GM12873 (cell line): Measurements from ENCODE around the gene PIGR.

Source experiments
- CTCF ChIP-seq: IDR thresholded peaks from 2 replicates; pipeline ENCODE4 v1.5.1; 2012; ENCODE audit warnings: low read depth, mild to moderate bottlenecking, moderate library complexity, low read length, control low read depth; ENCODE audit not compliant: insufficient read depth; ENCODE audit errors: missing control alignments

The PIGR gene

GRCh38 chr1:206953126-206953525 is 6.9 kb upstream of the PIGR start:
- TF ChIP-seq CTCF, result no peak

DNA sequence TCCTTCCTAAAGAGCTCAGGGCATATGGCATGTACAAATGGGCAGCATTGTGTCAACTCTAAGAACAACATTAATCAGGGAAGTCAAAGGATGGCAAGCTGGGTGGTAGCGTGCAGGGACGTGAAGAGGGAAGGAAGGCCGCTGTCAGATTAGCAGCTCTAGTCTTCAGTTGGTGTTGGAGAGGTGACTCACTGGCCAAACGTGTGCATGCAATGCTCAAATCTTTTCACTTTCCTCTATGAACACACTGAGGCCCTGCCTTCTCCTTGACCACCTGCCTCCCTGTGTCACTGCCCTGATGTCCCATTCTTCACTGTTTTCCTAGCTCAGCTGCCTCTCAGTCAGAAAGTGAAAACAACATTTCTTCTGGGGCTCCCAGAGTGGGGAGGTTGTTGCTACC is 5.9 kb upstream of the PIGR start:
- no peak for TF ChIP-seq CTCF

DNA sequence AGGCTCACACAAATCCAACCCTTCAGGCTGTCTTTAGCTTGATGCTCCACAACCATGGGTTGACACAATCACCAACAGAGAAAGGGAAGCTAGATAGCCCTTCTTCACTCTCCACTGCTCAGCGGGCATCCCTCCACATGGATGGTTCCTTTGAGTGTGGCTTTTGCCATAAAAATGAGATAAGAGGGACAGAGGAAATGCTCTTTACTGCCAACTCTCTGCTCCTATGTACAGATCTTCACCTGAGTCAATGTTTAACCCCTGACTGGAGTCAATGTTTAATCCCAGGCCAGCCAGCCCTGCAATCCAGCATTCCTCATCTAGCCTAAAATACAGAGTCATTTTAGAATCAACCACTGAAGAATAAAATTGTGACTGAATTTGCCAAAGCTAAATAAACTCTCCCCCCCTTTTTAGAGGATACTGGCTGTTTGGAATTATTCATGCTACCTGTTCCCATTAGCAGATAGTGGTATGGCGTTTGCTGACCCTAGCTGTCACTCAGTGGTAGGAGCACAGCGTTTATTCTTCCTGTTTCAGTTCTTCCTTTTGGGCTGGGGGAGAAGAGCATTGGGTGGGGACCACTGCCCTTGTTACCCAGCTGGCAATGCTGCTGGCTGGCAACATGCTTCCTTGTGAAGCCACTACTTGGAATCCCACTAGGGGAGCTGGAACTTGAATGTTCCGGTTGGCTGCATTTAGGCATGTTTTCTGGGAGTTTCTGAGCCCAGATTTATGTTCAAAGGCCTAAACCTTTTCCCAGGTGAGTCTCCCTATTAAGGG is 5.2 kb upstream of the PIGR start:
- TF ChIP-seq CTCF, result no peak

- no peak for TF ChIP-seq CTCF
Measured at GRCh38 chr1:206949641-206950040, 3.4 kb upstream of the PIGR start.

DNA sequence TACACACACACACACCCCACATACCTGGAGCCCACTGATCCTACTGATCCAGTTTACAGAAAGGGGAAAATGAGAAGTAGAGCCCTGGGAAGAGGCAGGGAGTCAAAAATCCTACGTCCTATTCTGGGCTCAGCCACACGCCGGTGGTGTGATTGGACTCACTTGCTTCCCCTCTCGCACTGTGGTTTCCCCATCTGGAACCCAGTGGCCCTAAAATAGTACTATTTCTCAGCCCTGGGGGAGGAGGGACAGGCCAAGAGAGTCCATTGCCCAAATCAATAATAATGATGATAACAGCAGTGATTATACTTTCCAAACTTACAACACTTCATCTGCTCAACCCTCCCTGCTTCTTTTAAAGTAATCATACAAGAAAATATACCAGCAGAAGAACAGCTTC is 2.9 kb upstream of the PIGR start:
- TF ChIP-seq CTCF, result no peak

DNA sequence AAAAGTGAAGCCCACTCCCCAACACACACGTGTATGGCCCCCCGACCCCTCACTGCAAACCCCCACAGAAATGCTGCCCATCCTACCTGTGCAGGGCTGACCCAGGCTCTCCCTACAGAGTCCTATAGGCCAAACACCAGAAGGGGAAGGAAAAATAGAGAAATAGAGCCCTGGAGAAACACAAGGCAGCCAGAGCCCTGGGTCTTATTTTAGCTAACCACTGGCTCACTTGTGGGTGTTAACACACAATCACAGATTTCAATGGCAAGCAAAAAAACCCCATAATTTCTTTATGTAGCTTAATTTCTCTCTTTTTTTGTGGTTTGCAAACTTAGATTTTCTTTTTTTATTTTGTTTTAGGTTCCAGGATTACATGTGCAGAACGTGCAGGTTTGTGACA is 989 bp upstream of the PIGR start:
- no peak for TF ChIP-seq CTCF

DNA sequence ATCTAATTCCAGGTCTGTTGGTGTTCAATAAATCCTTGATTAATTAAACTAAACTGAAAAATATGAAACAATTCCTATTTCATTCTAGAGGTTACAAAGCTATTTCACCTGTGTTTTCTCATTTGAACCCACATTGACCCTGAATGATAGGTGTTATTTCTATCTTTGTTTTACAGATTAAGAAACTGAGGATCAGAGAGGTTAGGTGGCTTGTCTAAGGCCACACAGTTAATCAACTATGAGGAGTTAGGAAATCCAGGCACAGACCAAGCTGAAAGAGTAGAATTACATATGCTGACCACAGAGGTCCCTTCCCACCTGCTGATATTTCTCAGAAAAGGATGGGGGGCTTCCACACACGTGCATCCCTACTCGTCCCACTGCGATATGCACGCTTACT is 487 bp downstream of the PIGR start:
- no peak for TF ChIP-seq CTCF
